GF-D8 (cell line): Measurements from ENCODE around the gene AIF1L.

Experiments
- DNase-seq: peaks from one replicate; lab custom pipeline; 2025; lab: John Stamatoyannopoulos, UW

Gene AIF1L

GRCh38 chr9:131167936-131168335 lies 71.6 kb downstream of the AIF1L start:
- no peak for DNase-seq

DNA sequence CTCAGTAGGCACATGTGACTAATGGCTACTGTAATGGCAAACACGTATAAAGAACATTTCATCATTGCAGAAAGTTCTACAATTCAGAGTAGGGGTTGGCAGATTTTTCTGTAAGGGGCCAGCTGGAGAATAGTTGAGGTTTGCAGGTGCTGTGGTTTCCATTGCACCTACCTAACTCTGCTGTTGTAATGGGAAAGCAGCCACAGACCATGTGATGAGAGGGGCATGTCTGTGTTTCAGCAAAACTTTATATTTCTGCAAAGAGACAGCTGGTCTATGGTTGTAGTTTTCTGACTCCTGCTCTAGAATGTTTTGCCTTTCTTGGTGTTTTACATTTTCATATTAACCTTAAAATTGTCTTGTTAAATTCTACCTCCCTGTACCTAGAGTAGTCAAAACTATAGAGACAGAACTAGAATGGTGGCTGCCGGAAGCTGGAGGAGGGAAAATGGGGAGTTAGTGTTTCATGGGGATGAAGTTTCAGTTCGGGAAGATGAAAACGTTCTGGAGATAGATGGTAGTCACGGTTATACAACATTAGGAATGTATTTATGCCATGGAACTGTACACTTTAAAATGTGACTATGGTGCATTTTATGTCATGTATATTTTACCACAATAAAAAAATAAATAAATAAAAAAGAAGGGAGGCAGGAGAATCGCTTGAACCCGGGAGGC lies 73.4 kb downstream of the AIF1L start:
- peak; percentile 23 for DNase-seq
